Body of pancreas (tissue), 4 donors: ENCODE data around the gene PLA2G4C.
"Not testable (repeated sequence)": the region's sequence is repeated elsewhere in the genome, so short reads cannot be mapped to it uniquely, and the experiment has no call there.

Experiments
- CTCF ChIP-seq, 7 experiments: fragments of 450-650 bp in 4 of 7; fragments of 200-600 bp in 3 of 7; sonication (generic) in 3 of 7; IDR thresholded peaks; one replicate each; pipeline ENCODE4 v1.5.1; 2016 to 2019; ENCODE audit warnings: antibody characterized with exemption in 7 of 7
- POLR2A ChIP-seq, 3 donors: fragments of 450-650 bp; IDR thresholded peaks; one replicate each; pipeline ENCODE4 v1.6.1; 2016; ENCODE audit warnings: antibody characterized with exemption in 3 of 3, mild to moderate bottlenecking in 2 of 3

GRCh38 chr19:48091111-48091718, 19.4 kb downstream of the PLA2G4C start:
- TF ChIP-seq CTCF, POLR2A (IDR thresholded peaks at IDR 0.05): not testable (repeated sequence)
